DMS 273 treated with DMSO at 0.1 percent for 48 hours (cell line): ENCODE data around the gene ITPRID2.

ENCODE experiments used
- DNase-seq: peaks from one replicate; lab custom pipeline; 2025; lab: John Stamatoyannopoulos, UW

Gene ITPRID2

GRCh38 chr2:181882246-181883020 is 9.1 kb upstream of the ITPRID2 start:
- no peak for DNase-seq

- DNase-seq, result no peak
These were observed 6.9 kb upstream of the ITPRID2 start for GRCh38 chr2:181884601-181885000.

- no peak for DNase-seq
These were observed 6.4 kb upstream of the ITPRID2 start for GRCh38 chr2:181885096-181885495.

- DNase-seq, result no peak
These were observed 5.3 kb upstream of the ITPRID2 start for GRCh38 chr2:181886192-181886591.

GRCh38 chr2:181887045-181887444 is 4.5 kb upstream of the ITPRID2 start:
- no peak for DNase-seq

GRCh38 chr2:181889776-181890175 is 1.8 kb upstream of the ITPRID2 start:
- no peak for DNase-seq

- DNase-seq, result no peak
These were observed 1.3 kb upstream of the ITPRID2 start for GRCh38 chr2:181890271-181890670.

GRCh38 chr2:181891966-181892798 is 652 bp downstream of the ITPRID2 start:
- DNase-seq, result no peak

GRCh38 chr2:181892799-181893435 is 1.4 kb downstream of the ITPRID2 start:
- DNase-seq, result no peak

GRCh38 chr2:181894381-181894780 is 2.9 kb downstream of the ITPRID2 start:
- no peak for DNase-seq

GRCh38 chr2:181895818-181896217 is 4.3 kb downstream of the ITPRID2 start:
- no peak for DNase-seq

GRCh38 chr2:181896286-181896685 is 4.8 kb downstream of the ITPRID2 start:
- no peak for DNase-seq

GRCh38 chr2:181900007-181900651 is 8.6 kb downstream of the ITPRID2 start:
- DNase-seq, result no peak

GRCh38 chr2:181902625-181903024 is 11.1 kb downstream of the ITPRID2 start:
- DNase-seq, result no peak

- DNase-seq, result no peak
These were observed 12.6 kb downstream of the ITPRID2 start for GRCh38 chr2:181904022-181904632.

GRCh38 chr2:181907057-181907456 is 15.5 kb downstream of the ITPRID2 start:
- no peak for DNase-seq

GRCh38 chr2:181907635-181908034 is 16.1 kb downstream of the ITPRID2 start:
- DNase-seq, result no peak

GRCh38 chr2:181910028-181910831 is 18.7 kb downstream of the ITPRID2 start:
- no peak for DNase-seq

- no peak for DNase-seq
These were observed 20.3 kb downstream of the ITPRID2 start for GRCh38 chr2:181911830-181912229.

- no peak for DNase-seq
These were observed 23.6 kb downstream of the ITPRID2 start for GRCh38 chr2:181915102-181915501.
